Activated CD4-positive, alpha-beta T cell treated with anti-CD3 and anti-CD28 coated beads for 1 hour (primary cell): ENCODE measurements around the gene PRDM7.

ENCODE experiments used
- DNase-seq: peaks from one replicate; pipeline ENCODE4 v3.0.0-alpha.2; 2020

The PRDM7 gene

DNA sequence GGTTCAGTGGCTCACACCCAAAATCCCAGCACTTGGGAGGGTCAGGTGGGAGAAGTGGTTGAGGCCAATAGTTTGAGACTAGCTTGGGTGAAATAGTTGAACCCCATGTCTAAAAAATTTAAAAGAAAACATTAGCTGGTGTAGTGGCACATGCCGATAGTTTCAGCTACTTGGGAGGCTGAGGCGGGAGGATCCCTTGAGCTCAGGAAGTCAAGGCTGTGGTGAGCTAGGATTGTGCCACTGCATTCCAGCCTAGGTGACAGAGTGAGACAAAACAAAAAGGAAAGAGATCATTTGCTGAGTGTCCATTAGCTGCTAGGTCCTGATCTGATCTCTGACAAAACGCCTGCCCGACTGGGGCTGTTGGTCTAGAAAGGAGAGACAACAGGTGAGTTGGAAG, 43.7 kb downstream of the PRDM7 start:
- no peak for DNase-seq

DNA sequence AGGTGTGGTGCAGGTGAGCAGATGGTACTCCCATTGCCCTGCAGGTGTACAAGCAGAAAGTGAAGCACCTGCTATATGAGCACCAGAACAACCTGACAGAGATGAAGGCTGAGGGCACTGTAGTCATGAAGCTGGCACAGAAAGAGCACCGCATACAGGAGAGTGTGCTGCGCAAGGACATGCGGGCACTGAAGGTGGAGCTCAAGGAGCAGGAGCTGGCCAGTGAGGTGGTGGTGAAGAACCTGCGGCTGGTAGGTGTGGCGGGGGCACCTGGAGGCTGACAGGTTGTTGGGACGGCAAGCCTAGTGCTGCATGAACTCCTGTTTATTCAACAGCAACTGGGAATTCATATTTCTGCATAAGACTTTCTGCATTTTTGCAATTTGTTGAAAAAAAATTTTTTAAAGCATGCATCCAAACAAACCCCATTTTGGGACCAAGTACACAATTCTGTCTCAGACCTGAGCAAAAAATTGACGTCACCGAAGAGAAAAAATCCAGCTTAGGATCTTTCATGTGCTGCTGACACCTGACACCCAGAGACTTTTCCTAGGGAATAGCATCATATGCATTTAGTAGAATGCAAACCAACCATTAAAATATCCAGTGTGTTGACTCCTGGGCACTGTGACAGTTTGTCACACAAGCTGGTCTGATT, 44.3 kb downstream of the PRDM7 start:
- no peak for DNase-seq

DNA sequence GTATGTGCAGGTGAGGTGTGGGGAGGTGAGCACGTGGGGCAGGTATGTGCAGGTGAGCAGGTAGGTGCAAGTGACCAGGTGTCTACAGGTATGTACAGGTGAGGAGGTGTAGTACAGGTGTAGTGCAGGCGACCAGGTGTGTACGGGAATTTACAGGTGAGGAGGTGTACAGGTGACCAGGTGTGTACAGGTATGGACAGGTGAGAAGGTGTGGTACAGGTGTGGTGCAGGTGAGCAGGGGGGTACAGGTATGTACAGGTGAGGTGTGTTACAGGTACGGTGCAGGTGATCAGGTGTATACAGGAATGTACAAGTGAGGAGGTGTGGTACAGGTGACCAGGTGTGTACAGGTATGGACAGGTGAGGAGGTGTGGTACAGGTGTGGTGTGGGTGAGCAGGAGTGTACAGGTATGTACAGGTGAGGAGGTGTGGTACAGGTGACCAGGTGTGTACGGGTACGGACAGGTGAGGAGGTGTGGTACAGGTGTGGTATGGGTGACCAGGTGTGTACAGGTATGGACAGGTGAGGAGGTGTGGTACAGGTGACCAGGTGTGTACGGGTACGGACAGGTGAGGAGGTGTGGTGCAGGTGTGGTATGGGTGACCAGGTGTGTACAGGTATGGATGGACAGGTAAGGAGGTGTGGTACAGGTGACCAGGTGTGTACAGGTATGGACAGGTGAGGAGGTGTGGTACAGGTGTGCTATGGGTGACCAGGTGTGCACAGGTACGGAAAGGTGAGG, 45.0 kb downstream of the PRDM7 start:
- no peak for DNase-seq

DNA sequence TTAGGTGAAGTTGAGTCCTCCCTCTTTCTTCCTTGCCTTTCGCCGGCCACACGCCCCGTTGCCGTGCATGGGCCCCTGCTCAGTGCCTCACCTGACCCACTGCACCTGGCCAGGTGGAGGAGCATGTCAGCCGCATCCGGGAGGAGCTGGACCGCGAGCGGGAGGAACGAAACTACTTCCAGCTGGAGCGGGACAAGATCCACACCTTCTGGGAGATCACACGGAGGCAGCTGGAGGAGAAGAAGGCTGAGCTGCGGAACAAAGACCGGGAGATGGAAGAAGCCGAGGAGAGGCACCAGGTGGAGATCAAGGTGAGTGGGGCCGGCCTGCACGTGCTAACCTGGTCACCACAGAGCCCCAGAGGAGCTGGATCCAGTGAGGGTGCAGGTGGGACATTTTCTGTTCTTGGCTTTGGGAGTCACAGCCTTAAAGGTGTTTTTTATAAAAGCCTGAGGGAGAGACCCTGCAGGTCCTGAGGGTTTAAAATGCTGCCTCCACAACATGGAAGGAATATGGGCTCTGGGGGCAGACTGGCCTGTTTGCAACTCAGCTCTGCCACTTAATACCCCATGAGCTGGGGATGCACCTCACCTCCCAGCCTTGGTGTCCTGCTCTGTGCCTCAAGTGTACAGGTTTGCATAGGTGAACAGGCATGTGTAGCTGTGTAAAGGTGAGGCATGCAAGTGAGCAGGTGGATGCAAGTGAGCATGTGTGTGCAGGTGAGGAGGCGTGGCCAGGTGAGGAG, 45.8 kb downstream of the PRDM7 start:
- no peak for DNase-seq

DNA sequence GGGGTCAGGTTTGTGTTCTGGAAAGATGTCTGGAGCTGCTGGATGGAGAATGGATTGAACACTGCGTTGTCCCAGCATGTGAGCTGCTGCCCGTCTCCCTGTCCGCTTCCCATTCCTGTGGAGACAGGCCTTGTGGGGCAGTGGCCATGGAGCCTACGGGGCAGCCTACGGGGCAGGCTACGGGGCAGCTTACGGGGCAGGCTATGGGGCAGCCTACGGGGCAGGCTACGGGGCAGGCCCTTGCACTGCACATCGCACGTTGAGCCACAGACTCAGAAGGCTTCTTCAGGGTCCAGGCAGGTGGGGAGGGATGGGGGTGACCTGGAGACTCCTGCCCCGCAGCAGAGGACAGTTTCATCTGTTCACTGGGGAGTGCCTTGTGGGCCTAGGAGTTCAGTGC, 48.1 kb downstream of the PRDM7 start:
- no peak for DNase-seq

DNA sequence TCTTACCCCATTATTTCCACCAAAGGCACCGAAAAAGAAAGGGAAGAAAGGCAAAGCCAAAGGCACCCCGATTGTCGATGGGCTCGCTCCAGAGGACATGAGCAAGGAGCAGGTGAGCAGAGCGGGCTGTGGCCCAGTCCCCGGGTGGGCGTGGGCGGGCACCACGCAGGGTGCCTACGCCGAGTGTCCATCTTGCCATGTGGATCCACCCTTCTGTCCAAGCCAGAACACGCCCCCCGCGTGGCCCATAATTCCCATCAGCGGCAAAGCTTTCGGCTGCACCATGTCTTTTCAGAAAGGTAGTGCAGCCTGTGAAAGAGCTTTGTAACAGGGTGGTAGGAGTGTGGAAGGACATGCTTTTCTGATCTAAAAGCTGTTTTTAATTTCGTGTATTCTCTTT, 49.5 kb downstream of the PRDM7 start:
- DNase-seq = no peak

DNA sequence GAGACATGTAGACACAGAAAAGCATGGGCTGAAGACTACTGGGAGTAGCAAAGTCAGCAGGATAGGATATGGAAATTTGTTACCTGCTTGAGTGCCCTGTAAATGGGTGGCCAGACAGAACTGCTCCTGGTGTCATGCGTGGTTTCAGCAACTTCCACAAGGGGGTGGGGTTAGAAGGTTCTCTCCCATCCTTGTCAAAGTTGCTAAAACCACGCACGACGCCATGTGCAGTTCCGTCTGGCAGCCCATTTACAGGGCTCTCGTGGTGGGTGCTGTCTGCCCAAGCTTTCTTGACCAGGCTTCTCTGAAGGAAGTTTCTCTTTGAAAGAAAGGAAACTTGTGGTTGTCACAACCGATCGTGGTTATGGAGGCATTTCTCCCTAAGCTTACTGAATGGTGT, 51.0 kb downstream of the PRDM7 start:
- no peak for DNase-seq

DNA sequence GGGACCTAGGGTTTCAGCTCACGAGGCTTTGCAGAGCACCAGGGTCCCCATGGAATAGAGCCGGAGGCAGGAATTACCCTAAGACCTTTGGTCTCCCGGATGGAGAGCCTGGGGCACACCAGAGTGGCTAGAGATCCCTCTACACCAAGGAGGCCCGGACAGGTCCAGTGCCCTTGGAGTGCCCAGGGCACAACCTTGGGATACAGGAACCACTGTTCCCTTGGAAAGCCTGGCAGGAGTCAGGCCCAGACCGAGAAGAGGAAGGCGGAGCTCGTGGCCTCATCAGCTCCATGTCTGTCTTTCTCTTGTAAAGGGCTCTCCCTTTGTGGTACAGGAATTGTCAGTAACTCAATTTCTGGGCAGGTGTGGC, 54.1 kb downstream of the PRDM7 start:
- DNase-seq = no peak

DNA sequence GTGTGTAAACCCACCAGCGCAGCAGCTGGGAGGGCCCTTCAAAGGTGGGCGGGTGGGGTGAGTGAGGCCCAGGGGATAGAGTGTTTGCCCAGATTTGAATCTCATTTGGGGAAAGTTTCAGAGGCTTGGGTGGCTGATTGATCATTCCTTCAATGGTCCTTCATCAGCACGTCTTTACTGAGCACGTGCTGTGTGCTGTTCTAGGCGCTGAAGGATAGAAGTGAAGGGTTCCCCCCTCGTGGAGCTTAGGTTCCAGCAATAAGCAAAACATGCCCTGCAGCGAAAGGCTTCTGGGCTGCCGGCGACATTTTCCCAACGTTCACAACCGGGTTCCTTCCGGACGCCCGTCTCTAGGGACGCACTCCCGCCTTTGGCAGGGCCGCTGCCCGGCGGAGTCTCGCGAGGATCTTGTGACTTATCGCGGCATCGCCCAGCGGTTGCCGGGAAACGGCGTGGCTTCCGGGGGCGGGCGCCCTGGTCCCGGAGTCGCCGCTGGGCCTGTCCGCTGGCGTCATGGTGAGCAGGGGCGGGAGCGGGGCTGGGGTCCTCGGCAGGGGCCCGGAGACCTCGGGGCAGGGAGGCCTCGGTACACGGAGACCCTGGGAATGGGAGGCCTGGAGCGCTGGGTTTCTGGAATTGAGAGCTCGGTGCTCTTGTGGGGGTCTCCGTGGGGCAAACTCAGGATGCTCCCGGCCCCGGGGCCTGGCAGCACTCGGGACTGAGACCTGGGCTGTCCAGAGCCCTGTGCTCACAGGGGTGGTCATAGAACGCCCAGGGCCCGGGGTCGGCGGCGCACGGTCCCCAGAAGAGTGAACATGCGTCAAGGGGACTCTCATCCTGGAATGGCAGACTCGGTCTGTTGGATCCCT, 54.7 kb downstream of the PRDM7 start:
- peak; percentile 67 for DNase-seq

DNA sequence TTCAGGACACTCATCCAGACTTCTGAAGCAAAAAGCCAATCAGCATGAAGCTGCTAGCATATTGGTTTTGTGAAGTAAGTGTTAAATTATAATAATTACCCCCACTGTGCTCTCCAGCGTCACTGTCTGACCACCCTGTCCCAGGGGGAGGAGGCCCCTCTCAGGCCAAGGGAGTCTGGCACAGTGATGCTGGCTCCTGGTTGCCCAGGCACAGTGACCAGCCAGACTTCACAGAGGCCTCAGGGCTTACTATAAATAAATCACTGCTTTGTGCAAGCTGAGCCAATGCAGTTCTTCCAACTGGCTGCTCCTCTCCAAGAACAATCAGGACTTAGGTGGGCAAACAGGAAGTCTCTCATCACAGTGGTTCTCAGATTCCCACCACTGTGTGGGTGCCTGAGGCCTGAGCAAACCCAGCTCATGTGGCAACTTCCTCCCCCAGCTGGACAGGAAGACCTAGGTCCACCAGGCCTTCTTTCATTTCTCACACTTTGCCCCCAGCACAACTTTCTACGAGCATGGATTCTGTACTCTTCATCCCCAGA, 56.2 kb downstream of the PRDM7 start:
- no peak for DNase-seq

DNA sequence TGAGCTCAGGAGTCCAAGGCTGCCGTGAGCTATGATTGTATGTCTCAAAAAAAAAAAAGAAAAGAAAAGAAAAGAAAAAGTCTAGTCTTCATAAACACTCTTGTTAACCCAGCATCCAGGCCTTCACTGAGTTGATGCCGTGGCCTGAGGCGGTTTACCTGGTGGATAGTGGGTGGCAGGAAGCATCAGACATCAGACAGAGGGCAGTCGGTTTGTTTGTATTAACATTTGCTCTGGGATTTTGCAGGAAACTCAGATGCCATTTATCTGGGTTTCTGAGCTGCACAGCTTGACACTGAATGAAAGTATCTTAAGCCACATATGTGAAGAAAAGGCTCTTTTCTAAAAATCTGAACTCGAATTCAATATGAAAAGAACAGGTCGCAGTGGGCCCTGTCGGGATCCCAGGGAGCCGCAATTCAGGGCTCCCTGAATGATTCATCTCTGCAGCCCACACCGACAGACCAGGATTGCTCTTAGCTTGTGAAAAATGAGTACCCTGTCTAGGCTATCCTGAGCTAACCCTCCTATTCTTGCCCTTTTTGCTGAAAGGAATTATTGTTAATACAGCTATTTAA, 56.8 kb downstream of the PRDM7 start:
- DNase-seq = no peak

DNA sequence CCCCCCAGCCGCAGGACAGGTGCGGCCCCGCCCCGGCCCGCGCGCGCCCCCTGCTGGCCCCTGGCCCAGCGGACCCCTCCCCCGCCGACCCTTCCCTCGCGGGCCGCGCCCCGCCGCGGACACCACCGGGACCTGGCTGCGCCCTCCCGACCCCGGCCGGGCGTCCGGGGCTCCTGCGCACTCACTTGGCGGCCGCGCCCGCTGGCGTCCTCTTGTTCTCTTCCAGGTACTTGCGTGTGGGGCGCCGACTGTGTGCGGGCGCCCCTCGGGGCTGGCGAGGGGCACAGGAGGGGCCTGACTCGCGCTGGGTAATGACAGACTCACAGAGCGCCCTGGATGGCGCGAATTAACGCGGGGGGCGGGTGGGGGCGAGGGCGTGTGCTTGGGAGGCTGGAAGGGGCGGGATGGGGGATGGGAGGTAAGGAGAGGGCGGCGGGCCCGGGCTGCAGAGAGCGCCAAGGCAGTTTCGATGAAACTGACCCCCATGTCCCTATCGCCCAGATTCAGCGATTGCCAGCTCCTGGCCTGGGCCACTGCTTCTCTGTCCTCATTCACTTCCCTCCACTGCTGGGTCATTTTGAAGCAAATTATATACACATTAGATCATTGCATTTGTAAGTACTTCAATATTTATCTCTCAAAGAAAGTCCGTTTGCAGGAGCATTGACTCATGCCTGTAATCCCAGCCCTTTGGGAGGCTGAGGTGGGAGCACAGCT, 57.4 kb downstream of the PRDM7 start:
- peak; percentile 31 for DNase-seq

DNA sequence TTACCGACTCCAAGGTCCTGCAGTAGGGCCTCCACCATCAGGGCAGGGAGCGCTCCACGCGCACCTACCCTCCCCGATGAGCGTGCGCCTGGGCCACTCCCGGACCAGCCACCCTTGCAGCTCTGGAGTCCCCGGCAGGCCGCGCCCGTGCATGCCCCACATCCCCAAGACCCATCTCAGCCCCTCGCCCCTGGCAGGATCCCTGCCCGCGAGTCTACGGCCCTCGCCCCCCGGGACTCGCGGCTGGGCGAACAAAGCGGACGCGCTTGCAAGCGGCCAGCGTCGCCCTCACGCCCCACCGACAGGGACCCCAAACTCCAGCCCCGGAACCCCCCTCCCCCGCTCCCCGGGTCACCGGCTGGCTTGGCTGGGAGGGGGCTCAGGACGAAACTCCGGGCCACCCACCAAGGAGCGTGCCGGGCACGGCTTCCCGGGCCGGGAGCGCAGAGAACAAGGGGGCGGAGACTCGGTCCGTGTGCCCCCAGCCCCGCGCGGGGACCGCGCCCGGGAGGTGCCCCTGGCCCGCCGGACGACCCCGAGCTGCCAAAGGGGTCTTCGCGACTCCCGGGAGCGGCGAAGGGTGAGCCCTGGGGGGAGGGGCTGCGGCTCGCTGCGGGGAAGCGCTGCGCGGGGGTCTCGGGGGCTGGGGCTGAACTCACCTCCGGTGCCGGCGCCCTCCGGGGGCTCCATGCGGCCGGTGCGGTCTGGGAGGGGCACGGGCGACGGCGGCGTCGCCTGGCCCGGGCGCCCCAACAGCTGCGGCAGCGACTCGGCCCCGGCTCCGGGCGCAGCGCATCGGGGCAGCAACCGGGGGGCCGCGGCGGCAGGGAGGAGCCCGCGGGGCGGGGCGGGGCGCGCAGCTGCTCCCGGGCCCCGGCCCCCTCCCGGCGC, 58.2 kb downstream of the PRDM7 start, which contains the start of gene DBNDD1:
DBNDD1 (minus strand) TSS at position 805 of the 891 bp plus-strand sequence; CDS start at position 690, 115 bp downstream.
- DNase-seq = no peak

DNA sequence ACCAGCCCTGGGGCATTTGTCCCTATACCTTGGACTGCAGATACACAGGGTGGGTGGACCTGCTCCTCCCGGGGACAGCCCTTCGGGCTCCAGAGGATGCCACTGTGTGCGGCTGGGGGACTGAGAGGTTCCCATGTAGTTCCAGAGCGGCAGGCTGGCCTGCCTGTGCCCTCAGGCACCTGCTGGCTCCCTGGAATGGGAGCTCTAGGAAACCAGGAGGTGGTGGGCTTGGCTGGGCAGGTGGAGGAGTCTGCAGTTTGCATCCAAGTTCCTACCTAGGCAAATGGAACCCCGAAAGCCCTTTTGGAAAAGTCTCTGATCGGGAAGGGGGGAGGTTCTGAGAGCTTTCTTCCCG, 58.9 kb downstream of the PRDM7 start:
- no peak for DNase-seq

DNA sequence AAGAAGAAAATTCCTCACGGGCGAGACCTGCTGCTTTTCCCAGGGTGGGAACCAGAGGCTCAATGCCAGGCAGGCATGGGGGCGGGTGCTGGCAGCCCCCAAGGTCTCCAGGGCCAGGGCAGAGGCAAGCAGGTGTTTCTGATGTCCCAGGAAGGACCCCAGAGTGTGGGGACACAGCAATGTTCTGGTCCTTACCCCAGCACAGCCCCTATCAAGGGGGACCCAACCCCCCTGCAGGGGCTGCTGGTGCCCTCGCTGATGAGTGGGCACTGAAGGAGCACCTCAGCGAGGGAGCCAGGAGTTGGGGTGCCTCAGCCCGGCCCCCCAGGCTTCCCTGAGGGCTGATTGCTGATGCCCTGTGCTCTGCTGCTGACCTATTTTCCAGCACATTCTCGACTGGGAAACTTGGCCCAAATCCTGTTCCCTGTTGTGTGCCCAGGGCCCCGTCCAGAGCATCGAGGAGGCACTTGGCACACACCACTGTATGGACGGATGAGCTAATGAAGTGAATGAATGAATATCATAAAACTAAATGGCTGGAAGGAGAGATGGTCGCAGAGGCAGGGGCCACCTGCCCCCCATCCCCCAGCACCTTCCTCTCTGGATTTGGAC, 60.7 kb downstream of the PRDM7 start:
- no peak for DNase-seq

DNA sequence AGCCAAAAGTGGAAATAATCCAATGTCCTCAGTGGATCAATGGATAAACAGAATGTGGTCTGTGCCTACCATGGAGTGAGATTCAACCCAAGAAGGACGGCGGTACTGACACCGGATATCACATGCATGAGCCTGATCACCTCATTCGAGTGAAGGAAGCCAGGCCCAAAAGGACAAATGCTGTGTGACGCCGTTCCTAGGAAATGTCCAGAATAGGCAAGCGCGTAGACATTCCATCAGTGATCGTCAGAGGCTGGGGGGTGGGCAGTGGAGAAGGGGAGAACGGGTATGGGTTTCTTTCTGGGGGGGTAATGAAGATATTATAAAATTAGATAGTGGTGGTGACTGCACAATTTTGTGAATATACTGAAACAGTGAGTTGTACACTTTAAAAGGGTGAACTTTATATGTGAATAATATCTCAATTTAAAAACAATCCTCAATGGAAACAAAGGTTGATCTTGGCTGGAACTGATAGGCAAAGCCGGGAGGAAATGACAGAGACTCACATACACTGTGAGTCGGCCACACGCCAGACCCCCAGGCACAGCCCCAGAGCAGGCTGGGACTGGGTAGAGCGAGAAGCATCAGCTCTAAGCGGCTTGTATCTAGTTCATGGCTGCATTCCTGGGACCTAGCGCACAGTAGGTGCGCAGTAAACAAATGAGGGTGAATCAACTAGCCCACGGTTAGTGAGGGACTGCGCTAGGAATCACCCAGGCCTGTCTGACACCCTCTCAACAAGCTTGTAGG, 61.4 kb downstream of the PRDM7 start:
- no peak for DNase-seq

DNA sequence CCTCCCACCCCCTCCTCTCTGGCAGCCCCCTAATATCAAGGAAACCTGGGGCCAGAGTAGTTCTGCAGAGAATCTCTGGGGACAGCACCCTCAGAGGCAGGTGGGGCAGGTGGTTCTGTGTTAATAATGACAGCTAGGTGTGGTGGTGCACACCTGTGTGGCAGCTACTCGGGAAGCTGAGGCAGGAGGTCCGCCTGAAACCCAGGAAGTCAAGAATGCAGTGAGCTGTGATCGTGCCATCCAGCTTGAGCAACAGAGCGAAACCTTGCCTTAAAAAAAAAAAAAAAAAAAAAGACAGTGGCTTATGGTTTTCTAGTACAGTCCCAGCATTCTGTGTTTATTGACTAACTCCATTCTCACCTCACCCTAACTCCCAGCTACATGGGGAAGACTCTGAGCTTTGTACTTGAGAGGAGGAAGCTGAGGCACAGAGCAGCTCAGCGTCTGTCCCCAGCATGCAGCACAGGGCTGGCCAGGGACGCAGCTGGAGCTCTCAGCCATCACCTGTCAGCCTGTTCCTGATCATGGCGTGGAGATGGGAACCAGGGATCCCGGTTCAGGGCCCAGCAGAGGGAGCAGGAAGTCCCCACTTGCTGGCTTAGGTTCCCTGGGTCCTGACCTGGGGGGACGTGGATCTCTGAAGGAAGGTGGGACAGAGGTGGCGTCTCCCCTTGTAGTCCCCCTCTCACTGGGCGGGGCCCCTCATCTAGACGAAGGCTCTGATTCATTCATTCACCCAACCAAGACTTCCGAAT, 64.0 kb downstream of the PRDM7 start:
- DNase-seq = no peak

DNA sequence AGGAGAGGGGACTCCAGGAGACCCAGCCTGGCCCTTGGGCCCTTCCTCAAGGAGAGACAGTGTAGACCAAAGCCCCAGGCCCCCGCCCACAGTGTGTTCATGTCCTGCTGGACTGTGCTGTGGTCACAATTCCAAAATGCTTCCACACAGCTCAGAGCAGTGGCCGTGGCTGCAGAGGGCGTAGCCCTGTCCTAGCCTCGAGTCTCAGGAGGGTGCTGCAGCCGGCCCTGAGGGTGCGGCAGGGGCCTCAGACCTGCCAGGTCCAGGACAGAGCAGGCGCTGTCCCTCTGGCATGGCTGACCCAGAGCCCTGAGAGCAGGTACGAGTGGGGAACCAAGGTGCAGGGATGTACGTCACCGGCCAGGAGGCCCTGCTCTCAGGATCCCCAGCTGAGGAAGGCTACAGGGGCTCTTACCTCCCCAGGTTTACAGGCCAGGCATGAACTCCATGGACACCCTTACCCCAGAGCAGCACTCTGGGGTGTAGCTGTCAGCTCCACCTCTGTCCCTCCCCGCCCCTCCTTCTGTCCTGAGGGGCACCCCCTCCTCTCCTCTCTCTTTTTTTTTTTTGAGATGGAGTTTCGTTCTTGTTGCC, 65.1 kb downstream of the PRDM7 start:
- no peak for DNase-seq
